Liver (tissue), 3 donors: ENCODE results near the gene HEMGN.

Experiments
- FOXA1 ChIP-seq: IDR thresholded peaks from 2 replicates; pipeline ENCODE4 v1.6.1; 2016; ENCODE audit warnings: antibody characterized with exemption
- FOXA2 ChIP-seq: IDR thresholded peaks from 2 replicates; pipeline ENCODE4 v1.6.1; 2016; ENCODE audit warnings: antibody characterized with exemption
- RXRA ChIP-seq, 2 donors: IDR thresholded peaks; 2 replicates each; pipeline ENCODE4 v1.6.1; 2017 to 2018; ENCODE audit warnings: antibody characterized with exemption in 2 of 2, mild to moderate bottlenecking in 1 of 2
- TF ChIP-seq, protein P1 (sequence below): fragments of 150-350 bp; IDR thresholded peaks from 2 replicates; pipeline ENCODE4 v1.5.1; 2017; ENCODE audit warnings: improper control_type of control experiment, low read depth, low read length; ENCODE audit not compliant: missing input control
- donor health status: healthy.
- donor health status: healthy.

DNA sequence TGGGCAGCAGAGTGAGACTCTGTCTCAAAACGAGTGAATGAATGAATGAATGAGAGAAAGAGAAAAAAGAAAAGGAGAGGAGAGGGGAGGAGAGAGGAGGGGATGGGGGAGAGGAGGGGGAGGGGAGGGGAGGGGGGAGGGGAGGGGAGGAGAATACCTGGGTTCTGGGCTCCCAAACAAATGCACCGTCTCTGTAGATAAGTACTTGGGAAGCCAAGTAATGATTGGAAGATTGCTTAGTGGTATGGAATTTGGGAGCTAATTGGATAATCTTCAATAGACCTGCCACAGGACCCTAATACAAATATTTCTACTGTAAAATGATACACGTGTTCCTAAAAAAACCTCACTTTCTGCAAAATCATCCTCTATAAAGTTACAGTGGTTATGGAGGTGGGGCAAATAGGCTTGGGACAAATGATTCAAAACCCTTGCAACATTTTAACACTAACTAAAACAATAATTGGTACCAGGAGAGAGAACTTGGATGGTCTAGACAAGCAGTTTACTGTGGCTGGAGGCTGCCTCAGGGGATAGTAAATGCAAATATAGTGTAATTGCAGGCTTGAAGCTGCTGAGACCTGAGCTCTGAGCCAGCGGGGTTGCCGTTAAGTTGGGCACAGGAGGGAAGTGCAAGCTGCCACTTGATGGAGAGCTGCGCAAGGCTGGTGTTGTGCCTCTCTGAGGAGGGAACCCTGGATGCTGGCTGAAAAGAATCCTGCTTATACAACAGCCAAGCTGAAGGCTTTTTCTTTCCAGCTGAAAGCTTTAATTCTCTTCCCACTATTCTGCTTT lies 3.5 kb downstream of the HEMGN start:
- TF ChIP-seq, protein P1, sequence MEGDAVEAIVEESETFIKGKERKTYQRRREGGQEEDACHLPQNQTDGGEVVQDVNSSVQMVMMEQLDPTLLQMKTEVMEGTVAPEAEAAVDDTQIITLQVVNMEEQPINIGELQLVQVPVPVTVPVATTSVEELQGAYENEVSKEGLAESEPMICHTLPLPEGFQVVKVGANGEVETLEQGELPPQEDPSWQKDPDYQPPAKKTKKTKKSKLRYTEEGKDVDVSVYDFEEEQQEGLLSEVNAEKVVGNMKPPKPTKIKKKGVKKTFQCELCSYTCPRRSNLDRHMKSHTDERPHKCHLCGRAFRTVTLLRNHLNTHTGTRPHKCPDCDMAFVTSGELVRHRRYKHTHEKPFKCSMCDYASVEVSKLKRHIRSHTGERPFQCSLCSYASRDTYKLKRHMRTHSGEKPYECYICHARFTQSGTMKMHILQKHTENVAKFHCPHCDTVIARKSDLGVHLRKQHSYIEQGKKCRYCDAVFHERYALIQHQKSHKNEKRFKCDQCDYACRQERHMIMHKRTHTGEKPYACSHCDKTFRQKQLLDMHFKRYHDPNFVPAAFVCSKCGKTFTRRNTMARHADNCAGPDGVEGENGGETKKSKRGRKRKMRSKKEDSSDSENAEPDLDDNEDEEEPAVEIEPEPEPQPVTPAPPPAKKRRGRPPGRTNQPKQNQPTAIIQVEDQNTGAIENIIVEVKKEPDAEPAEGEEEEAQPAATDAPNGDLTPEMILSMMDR = no peak
- no peak for TF ChIP-seq FOXA2
- TF ChIP-seq RXRA (IDR thresholded peaks at IDR 0.05) = no peak
- TF ChIP-seq FOXA1 = no peak
